Measurements from ENCODE around the gene EED. TPM values are rescaled to one million over a fixed set of nuclear protein-coding genes. Genes with fewer than 3 reads are reported as not detected.
"Not testable (repeated sequence)": the region's sequence is repeated elsewhere in the genome, so short reads cannot be mapped to it uniquely, and the experiment has no call there.

The EED gene
- total and polyA plus RNA-seq, 4 donors: 11.1 to 40.2 (median 16.5) TPM

DNA sequence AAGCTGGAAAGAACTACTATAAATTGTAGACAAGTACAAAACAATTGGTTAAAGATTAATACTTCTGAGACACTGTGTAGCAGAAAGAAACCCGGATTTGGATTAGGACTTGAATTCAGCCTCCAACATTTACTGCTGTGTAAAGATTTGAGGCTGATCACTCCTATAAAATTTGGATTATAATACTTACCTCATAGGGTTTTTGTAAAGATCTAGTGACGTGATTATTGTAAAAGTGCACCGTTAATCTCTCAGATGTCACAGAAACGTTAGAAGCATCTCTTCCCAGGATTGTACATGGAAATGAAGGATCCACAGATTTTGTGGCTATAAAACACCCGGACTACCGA is 57.2 kb downstream of the EED start:
- DNase-seq: no peak
- Histone ChIP-seq H3K36me3 (ENCODE audit: control insufficient read depth in 4 of 4, insufficient read depth in 4 of 4, low read length in 4 of 4) (peaks cover 0 to 3% (median 0%) of the 10 kb centered on the region in 4 donors), H3K9me3 (ENCODE audit: control insufficient read depth in 4 of 4, insufficient read depth in 3 of 4, low read length in 3 of 4) (no peaks in the 10 kb centered on the region), H3K9ac (ENCODE audit: insufficient read depth in 1 of 2, low read length in 2 of 2) (peak overlapping the region in 1 of 2 donors; percentile 69), H3K4me3 (no peak overlapping the region), H3K27ac (ENCODE audit: low read depth in 1 of 2, low read length in 1 of 2) (peak overlapping the region in 1 of 2 donors; percentile 91), H3K27me3 (ENCODE audit: control insufficient read depth in 3 of 3, insufficient read depth in 3 of 3, low read length in 2 of 3) (peaks cover 0 to 3% (median 0%) of the 10 kb centered on the region in 3 donors), H3K4me1 (ENCODE audit: control insufficient read depth in 5 of 5, insufficient read depth in 5 of 5, low read length in 5 of 5) (peaks cover 0 to 15% (median 0%) of the 10 kb centered on the region in 5 donors)
- ATAC-seq (ENCODE audit: insufficient read depth, low FRiP score): no peak
- TF ChIP-seq, protein P1, sequence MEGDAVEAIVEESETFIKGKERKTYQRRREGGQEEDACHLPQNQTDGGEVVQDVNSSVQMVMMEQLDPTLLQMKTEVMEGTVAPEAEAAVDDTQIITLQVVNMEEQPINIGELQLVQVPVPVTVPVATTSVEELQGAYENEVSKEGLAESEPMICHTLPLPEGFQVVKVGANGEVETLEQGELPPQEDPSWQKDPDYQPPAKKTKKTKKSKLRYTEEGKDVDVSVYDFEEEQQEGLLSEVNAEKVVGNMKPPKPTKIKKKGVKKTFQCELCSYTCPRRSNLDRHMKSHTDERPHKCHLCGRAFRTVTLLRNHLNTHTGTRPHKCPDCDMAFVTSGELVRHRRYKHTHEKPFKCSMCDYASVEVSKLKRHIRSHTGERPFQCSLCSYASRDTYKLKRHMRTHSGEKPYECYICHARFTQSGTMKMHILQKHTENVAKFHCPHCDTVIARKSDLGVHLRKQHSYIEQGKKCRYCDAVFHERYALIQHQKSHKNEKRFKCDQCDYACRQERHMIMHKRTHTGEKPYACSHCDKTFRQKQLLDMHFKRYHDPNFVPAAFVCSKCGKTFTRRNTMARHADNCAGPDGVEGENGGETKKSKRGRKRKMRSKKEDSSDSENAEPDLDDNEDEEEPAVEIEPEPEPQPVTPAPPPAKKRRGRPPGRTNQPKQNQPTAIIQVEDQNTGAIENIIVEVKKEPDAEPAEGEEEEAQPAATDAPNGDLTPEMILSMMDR (IDR thresholded peaks at IDR 0.05; ENCODE audit: control extremely low read depth, extremely low read depth): no peak
- 5% methylated on average over 6 of the region's 6 CpGs for WGBS, 2 donors

DNA sequence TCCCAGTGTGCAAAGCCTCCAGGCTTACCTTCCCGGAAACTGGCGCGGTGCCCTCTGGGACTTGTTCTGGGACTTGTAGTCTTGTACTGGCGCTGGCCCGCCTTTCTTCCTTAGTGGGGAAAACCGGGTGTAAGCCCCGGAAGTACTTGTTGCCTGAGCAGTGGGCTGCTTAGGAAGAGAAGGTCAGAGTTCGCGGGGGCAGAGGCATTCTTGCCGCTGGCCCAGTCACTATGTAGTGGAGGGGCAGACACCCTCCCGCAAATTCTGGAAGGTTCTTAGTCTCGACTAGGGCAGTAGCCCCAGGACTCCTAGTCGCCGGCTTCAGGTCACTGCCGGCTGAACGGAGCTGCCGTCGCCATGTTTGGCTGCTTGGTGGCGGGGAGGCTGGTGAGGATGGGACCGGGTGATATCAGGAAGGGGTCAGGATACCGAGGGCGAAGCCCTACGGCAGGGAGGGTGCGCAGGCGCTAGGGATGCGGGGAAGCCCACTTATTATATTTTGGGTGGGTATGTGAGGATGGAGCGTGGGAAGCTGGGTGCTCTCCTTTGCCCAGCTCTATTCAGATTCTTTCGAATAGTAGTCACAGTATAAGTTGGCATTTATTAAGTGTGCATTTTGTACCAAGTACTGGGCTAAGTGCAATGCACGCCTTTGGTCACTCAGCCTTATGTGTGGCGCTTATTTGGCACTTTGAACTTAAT is 57.7 kb downstream of the EED start, which contains the start of gene HIKESHI:
Gene HIKESHI, plus strand, starts transcription at position 149 of the 702 bp plus-strand sequence. Its CDS starts 209 bp downstream, at position 358.
- peak; percentile 99 for ATAC-seq (ENCODE audit: insufficient read depth, low FRiP score)
- Histone ChIP-seq H3K27ac (ENCODE audit: low read depth in 1 of 2, low read length in 1 of 2) (peak within 1 kb of the TSS; percentile 91 to 93), H3K9ac (ENCODE audit: insufficient read depth in 1 of 2, low read length in 2 of 2) (peak within 1 kb of the TSS; percentile 68 to 69), H3K9me3 (ENCODE audit: control insufficient read depth in 4 of 4, insufficient read depth in 3 of 4, low read length in 3 of 4) (no peaks in the 10 kb centered on the region), H3K4me3 (peak within 1 kb of the TSS; percentile 74), H3K27me3 (ENCODE audit: control insufficient read depth in 3 of 3, insufficient read depth in 3 of 3, low read length in 2 of 3) (peaks cover 0 to 3% (median 0%) of the 10 kb centered on the region in 3 donors), H3K4me1 (ENCODE audit: control insufficient read depth in 5 of 5, insufficient read depth in 5 of 5, low read length in 5 of 5) (peaks cover 0 to 15% (median 0%) of the 10 kb centered on the region in 5 donors), H3K36me3 (ENCODE audit: control insufficient read depth in 4 of 4, insufficient read depth in 4 of 4, low read length in 4 of 4) (peaks cover 0 to 3% (median 0%) of the 10 kb centered on the region in 4 donors)
- 1% methylated on average over 30 of the region's 30 CpGs for WGBS, 2 donors
- DNase-seq: peak; percentile 98 to 99 (median 99)
- TF ChIP-seq, protein P1 (IDR thresholded peaks at IDR 0.05; ENCODE audit: control extremely low read depth, extremely low read depth): no peak

GRCh38 chr11:86303257-86303656 is 58.7 kb downstream of the EED start:
- TF ChIP-seq, protein P1 (IDR thresholded peaks at IDR 0.05; ENCODE audit: control extremely low read depth, extremely low read depth): no peak
- Histone ChIP-seq H3K4me3 (no peak overlapping the region), H3K4me1 (ENCODE audit: control insufficient read depth in 5 of 5, insufficient read depth in 5 of 5, low read length in 5 of 5) (peaks cover 0 to 15% (median 0%) of the 10 kb centered on the region in 5 donors), H3K27me3 (ENCODE audit: control insufficient read depth in 3 of 3, insufficient read depth in 3 of 3, low read length in 2 of 3) (peaks cover 0 to 3% (median 0%) of the 10 kb centered on the region in 3 donors), H3K9me3 (ENCODE audit: control insufficient read depth in 4 of 4, insufficient read depth in 3 of 4, low read length in 3 of 4) (no peaks in the 10 kb centered on the region), H3K36me3 (ENCODE audit: control insufficient read depth in 4 of 4, insufficient read depth in 4 of 4, low read length in 4 of 4) (peaks cover 0 to 3% (median 0%) of the 10 kb centered on the region in 4 donors), H3K27ac (ENCODE audit: low read depth in 1 of 2, low read length in 1 of 2) (no peak overlapping the region), H3K9ac (ENCODE audit: insufficient read depth in 1 of 2, low read length in 2 of 2) (peak overlapping the region in 1 of 2 donors; percentile 69)
- DNase-seq (no peak), ATAC-seq (ENCODE audit: insufficient read depth, low FRiP score) (no peak)
- 86 to 87% methylated on average over 2 of the region's 2 CpGs for WGBS, 2 donors

- H3K9ac ChIP-seq (ENCODE audit: insufficient read depth in 1 of 2, low read length in 2 of 2); H3K36me3 ChIP-seq (ENCODE audit: control insufficient read depth in 4 of 4, insufficient read depth in 4 of 4, low read length in 4 of 4); H3K27me3 ChIP-seq (ENCODE audit: control insufficient read depth in 3 of 3, insufficient read depth in 3 of 3, low read length in 2 of 3); H3K4me3 ChIP-seq; H3K27ac ChIP-seq (ENCODE audit: low read depth in 1 of 2, low read length in 1 of 2); H3K9me3 ChIP-seq (ENCODE audit: control insufficient read depth in 4 of 4, insufficient read depth in 3 of 4, low read length in 3 of 4); ATAC-seq (ENCODE audit: insufficient read depth, low FRiP score); DNase-seq; H3K4me1 ChIP-seq (ENCODE audit: control insufficient read depth in 5 of 5, insufficient read depth in 5 of 5, low read length in 5 of 5): not testable (repeated sequence)
- WGBS, 2 donors: 78 to 88% methylated on average over 2 to 3 of the region's 4 CpGs
Observed at GRCh38 chr11:86308710-86309109, 64.2 kb downstream of the EED start.

Data from lung (tissue), 12 donors.